GM15510 (cell line): Measurements from ENCODE around the gene NFKBIE.

Experiments
- POLR2A ChIP-seq: IDR thresholded peaks from 3 replicates; pipeline ENCODE4 v1.6.1; 2011; ENCODE audit warnings: borderline replicate concordance; ENCODE audit not compliant: insufficient read length; ENCODE audit errors: extremely low read depth

Gene NFKBIE

DNA sequence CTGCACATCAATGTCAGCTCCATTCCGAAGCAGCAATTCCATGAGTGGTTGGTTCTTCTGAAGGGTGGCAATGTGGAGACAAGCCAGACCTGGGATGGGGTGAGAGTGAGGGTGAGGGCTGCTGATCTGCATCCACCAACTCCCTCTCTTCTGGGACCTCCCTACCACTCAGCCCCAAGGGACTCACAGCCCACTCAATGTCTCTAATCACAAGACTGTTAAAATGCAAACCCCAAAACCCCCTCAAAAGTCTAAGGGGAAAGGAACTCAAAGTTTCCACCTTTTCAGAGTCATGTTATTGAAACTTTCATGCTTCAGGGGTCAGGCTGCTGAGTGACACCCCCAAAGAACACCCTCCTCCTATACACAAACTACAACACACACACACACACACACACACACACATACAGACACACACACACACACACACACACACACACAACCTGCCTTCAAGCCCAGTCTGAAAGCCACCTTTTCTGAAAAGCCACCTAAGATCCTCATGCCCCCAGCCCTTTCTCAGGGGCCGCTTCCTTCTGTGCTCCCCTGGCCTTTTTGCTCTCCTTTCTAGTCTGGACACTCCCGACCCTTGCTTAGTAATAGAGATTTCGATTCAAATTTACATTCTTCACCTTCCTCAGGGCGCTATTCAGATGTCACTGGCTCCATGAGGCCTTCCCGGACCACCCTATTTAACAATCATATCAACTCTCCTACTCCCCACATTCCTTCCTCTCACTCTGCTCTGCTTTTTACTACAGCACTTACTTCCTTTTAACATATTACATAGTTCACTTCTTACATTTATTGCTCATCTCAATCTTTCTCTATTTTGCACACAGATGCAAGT lies 4.7 kb downstream of the NFKBIE start:
- TF ChIP-seq POLR2A: peak; percentile 40

DNA sequence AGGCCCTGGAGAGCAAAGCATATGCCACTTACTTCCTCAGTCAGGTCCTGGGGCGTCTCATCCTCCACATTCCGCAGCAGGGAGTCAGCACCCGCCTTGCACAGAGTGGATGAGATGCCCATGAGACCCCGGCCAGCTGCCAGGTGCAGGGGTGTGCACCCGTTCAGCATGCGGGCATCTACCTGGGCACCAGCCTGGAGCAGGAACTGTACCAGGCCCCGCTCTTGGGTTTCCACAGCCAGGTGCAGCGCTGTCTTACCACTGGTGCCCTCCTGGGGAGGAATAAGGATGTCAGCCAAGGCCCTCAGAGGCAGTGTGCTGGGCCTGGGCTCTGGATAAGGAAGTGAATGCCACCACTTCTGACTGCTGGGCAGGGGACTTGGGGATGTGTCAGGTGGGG lies 5.3 kb downstream of the NFKBIE start:
- no peak for TF ChIP-seq POLR2A

DNA sequence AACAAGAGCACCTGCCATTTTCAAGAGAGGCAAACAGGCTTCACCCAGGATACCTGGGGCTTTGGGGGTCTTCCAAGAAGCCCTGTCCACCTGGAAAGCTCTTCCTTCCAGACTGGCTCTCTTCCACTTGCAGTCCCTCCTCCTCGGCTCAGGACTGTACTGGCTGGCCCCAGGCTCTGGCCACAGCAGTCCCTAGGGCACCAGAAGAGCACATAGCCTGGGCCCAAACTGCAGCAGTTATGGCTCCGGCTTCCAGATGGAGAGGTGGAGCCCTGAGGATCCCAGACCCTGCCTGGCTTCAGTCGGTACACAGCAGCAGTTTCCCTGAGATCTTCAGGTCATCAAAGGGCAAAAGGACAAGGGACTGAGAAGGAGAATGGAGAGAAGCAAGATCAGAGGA lies 6.4 kb downstream of the NFKBIE start:
- TF ChIP-seq POLR2A: no peak

DNA sequence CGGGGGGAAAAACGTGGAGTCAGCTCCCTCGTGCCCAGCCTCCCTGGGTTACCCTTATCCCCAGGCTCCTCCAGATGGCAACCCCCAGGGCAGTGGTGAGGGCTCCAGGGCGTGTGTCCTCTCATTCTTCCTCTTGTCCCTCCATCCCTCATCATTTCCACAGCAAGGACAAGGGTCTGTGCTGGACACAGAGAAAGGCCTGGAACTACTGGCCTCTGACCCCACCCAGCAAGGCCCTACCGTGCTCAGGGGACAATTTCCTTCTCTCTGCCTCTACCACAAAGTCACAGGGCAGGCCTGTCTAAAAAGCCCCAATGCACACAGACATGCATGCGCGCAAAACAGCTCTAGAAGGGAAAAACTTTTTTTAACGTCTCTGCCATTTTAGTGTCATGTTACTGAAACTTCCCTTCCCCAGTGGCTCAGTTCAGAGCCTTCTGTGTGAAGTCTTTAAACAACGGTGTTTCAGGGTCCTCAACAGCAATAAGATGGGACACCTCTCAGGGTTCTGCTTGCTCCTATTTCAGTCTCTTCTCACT lies 7.0 kb downstream of the NFKBIE start:
- TF ChIP-seq POLR2A: no peak

DNA sequence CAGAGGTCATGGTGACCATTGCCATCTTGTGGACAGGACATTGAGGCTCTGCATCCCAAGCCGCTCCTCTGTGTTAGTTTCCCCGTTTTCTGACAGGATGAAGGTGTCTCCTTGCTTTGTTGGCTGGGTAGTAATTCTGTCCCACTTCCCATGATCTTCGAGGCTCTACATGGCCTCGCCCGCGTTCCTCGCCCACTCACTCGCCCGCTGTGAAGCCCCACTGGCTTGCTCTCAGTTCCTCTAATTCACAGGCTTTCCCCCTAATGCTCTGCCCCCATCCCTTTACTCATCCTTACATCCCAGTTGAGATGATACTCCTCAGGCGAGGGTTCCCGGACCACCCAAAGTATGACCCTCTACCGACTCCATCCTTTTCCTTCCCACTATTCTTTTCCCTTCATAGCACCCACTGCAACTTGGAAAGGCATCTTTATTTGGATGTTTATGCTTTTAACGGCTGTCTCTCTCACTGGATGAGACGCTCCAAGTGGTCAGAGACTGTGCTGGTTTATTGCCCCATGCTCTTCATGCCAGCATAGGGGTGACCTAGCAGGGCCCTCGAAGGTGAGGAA lies 7.5 kb downstream of the NFKBIE start:
- no peak for TF ChIP-seq POLR2A

DNA sequence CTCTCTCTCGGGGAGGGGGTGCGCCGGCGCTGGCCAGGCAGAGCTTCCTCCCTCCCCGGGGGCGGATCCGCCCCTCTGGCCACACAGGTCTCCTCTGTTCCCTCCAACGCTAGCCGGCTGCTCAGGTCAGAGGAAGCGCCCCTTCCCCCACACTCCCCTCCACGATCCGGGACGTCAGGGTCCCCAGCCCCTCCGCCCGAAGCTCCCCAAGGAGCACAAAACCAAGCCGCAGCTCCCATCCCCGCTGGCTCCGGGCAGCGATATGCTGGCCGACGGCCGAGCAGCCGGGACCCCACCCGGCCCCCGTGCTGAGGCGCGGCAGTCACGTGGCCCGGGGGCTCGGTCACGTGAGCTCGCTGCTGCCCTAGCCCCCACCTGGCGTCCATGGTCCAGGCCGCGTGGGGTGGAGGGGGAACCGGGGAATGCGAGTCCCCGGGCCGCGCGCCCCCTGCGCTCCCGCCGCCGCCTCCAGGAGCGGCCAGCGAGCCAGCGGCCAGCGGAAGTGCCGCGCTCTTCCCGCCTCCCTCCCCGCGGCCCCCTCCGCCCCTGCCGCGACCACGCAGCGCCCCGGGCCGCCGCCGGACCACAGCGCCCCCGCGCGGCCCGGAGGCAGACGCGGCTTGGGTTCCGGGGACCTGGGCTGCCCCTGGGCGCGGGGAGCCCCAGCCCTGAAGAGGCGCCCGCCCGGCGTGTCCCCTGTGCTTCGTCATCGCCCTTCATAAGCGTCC lies 8.2 kb downstream of the NFKBIE start, which contains the start of gene SLC35B2:
TSS of gene SLC35B2 (minus strand) at position 504 of the 728 bp plus-strand sequence. CDS start at position 386, 118 bp downstream.
- TF ChIP-seq POLR2A: peak; percentile 70

DNA sequence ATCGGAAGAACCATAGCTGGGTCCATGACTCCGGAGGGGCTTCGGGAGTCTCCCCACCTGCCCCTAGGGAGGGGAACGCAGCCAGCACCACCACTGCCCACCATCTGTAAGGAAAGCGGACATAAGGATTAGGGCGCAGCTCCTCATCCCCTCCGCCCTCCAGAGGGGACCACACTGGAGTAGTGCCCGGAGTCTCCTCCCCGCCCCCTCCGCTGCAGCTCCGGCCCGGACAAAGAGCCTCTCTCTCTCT lies 8.7 kb downstream of the NFKBIE start:
- TF ChIP-seq POLR2A: no peak

DNA sequence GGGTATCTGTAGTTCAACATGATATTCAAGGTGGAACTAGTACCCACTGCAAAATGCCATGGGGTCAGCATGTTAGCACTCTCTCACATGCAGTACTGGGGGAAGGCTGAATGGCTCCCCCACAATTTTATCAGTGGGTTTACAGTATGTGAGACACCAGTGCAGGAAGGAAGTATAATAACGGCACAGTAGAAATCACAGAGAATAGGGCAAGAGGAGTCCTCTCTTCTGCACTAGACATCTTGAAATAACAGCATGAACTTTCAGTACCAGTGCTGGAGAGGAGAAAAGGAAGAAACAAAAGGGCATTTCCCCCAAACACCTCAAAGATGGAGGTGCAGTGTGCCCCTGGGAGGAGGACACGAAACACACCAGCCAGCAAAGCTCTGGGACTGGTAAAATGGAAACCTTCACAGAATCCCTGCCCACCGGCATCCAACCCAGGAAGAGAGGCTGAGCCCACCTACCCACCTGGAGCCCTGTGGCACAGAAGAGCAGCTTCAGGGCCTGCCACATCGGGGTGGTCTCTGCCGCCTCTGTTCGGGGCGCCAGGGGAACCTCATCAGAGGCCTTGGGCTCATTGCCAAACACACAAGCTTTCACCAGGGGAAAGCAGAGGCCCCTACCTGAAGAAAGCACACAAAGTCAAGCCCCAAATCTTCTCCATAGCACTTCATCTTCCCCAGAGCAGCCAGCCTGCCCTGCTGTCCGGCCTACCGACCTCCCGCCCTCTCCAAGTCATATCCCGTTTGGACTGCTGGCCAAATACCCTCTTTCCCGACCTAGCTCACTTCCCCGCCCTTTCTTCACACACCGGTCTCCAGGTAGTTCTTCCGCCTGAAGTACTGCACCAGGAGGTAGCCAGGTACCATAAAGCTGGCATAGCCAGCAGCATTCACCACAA lies 9.2 kb downstream of the NFKBIE start:
- TF ChIP-seq POLR2A: no peak

DNA sequence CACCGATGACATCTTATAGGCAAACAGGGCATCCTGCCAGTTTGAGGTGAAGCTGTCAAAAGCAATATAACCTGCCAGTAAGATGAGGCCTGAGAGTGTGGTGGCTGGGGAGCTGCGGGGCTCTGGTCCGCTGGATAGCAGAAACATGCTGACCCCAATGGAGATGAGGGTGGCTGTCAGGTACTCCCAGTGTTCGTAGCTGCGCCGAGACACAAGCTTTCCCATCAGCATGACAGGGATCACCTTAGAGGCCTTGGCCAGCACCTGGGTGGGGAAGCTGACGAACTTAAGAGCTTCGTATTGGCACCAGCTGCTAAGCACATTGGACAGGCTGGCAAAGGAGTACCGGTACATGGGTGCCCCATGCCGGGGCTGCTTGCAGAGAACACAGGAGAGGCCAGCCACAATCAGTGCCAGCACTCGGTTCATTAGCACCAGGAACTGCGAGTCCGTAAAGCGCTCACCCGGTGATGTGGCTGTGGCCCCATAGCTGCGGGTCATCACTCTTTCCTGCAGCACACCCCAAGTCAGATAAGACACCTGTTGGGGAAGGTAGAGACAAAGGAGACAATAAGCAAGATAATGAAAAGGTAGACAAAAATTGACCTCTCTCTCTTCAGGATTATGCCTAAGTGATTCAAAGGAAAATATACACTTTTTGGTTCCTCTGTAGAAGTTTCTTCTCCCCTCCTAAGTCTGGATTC lies 10.1 kb downstream of the NFKBIE start:
- TF ChIP-seq POLR2A: peak; percentile 38

DNA sequence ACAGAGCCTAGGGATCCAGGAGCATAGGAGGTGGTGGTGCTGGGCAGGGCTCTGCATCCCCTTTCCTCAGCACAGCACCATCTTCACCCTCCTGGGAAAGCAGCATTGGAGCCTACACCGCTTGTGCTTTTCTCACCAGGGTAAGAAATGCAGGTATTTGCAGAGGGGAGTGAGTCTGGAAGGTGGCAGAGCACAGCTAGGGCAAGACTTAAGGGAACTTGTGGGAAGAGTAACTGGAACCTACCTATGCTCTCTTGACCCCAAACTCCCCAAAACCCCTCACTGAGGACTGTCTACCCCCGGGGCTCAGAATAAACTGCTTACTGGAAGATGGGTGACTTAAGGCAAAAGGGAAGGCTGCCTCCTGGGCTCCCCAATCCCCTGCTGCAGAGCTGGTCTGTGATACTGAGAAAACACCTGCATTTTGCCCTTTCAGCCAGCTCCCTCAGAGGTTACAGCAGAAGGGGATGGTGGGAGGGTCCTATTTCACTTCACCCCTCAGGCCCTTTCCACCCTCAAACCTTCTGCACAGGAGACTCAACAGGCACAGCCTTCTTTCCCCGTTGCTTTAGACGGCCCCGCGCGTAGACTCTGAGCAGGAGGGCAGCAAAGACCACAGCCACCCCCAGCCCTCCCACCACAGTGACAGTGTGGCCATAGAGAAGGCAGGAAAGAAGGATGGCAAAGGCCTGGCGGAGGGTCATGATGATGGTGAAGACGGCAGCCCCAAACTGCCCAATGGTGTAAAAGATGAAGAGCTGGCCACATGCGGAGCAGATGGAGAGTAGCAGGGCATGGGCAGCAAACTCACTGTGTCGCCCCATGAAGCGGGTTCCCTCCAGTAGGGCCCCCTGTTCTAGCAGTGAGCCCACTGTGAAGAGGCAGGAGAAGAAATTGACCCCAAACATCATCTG lies 10.9 kb downstream of the NFKBIE start:
- TF ChIP-seq POLR2A: peak; percentile 41

DNA sequence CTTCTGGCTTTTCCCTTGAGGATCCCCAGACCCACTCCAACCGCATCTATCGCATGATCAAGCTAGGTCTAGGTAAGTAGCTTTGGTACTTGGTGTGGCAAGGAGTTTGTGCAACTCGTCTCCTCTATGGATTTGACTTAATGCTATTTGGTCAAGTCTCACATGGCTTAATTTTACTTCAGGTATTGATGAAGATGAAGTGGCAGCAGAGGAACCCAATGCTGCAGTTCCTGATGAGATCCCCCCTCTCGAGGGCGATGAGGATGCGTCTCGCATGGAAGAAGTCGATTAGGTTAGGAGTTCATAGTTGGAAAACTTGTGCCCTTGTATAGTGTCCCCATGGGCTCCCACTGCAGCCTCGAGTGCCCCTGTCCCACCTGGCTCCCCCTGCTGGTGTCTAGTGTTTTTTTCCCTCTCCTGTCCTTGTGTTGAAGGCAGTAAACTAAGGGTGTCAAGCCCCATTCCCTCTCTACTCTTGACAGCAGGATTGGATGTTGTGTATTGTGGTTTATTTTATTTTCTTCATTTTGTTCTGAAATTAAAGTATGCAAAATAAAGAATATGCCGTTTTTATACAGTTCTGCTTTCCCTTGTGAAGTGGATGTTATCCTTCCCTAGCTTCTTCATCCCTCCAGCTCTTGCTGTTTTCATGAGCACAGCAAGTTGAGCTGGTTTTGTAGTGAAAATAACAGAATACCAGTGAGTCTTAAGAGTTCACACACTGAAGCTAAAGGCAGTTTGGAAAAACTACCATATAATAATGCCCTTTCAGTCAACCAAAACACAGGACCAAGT lies 11.8 kb downstream of the NFKBIE start:
- no peak for TF ChIP-seq POLR2A
